Liver (tissue), 9 donors: Measurements from ENCODE around the gene NEBL. TPM values are rescaled to one million over a fixed set of nuclear protein-coding genes. Genes with fewer than 3 reads are reported as not detected.

Experiments used
- DNase-seq: peaks from one replicate; pipeline ENCODE4 v3.0.0-alpha.2; 2017; ENCODE audit warnings: low spot score
- H3K27ac ChIP-seq, 2 donors: one replicate each; pipeline ENCODE4 v1.7.0; 2013; ENCODE audit warnings: inconsistent platforms in 2 of 2, low read length in 2 of 2, control low read depth in 1 of 2, low read depth in 1 of 2, mild to moderate bottlenecking in 1 of 2
- H3K27me3 ChIP-seq, 4 donors: one replicate each; pipeline versions ENCODE4 v1.6.1 to v1.7.0; 2013; ENCODE audit warnings: low read length in 3 of 4, inconsistent platforms in 1 of 4, mild to moderate bottlenecking in 1 of 4, moderate library complexity in 1 of 4; ENCODE audit not compliant: control insufficient read depth in 4 of 4, insufficient read depth in 4 of 4
- H3K36me3 ChIP-seq, 4 donors: one replicate each; pipeline versions ENCODE4 v1.6.1 to v1.7.0; 2013; ENCODE audit warnings: low read length in 3 of 4, mild to moderate bottlenecking in 3 of 4, low read depth in 1 of 4, moderate library complexity in 1 of 4; ENCODE audit not compliant: control insufficient read depth in 4 of 4, insufficient read depth in 3 of 4
- H3K4me1 ChIP-seq, 4 donors: one replicate each; pipeline versions ENCODE4 v1.6.1 to v1.7.0; 2013; ENCODE audit warnings: low read length in 3 of 4, mild to moderate bottlenecking in 3 of 4, moderate library complexity in 1 of 4; ENCODE audit not compliant: control insufficient read depth in 4 of 4, insufficient read depth in 4 of 4
- H3K4me3 ChIP-seq, 3 donors: one replicate each; pipeline versions ENCODE4 v1.6.1 to v1.7.0; 2013; ENCODE audit warnings: low read length in 3 of 3, control low read depth in 1 of 3, low read depth in 1 of 3, mild to moderate bottlenecking in 1 of 3
- H3K9ac ChIP-seq, 2 donors: one replicate each; pipeline ENCODE4 v1.7.0; 2013; ENCODE audit warnings: low read length in 2 of 2, mild to moderate bottlenecking in 2 of 2, moderate library complexity in 2 of 2, control low read depth in 1 of 2, low read depth in 1 of 2
- H3K9me3 ChIP-seq, 4 donors: one replicate each; pipeline versions ENCODE4 v1.6.1 to v1.7.0; 2013; ENCODE audit warnings: low read length in 3 of 4; ENCODE audit not compliant: control insufficient read depth in 4 of 4
- ATF3 ChIP-seq: IDR thresholded peaks from 2 replicates; pipeline ENCODE4 v1.6.1; 2016; ENCODE audit warnings: antibody characterized with exemption
- EGR1 ChIP-seq, 2 donors: IDR thresholded peaks; 2 replicates each; pipeline ENCODE4 v1.6.1; 2016 to 2018; ENCODE audit warnings: antibody characterized with exemption in 2 of 2, low read depth in 2 of 2
- FOXA1 ChIP-seq: IDR thresholded peaks from 2 replicates; pipeline ENCODE4 v1.6.1; 2016; ENCODE audit warnings: antibody characterized with exemption
- FOXA2 ChIP-seq: IDR thresholded peaks from 2 replicates; pipeline ENCODE4 v1.6.1; 2016; ENCODE audit warnings: antibody characterized with exemption
- GABPA ChIP-seq, 2 donors: IDR thresholded peaks in 1 of 2; conservative IDR thresholded peaks in 1 of 2; 2 replicates each; pipeline ENCODE4 v1.6.1; 2016; ENCODE audit warnings: antibody characterized with exemption in 2 of 2, mild to moderate bottlenecking in 1 of 2, moderate library complexity in 1 of 2
- HNF4A ChIP-seq, 2 donors: conservative IDR thresholded peaks; 2 replicates each; pipeline ENCODE4 v1.6.1; 2016; ENCODE audit warnings: antibody characterized with exemption in 2 of 2, mild to moderate bottlenecking in 2 of 2
- HNF4G ChIP-seq: IDR thresholded peaks from 2 replicates; pipeline ENCODE4 v1.6.1; 2016; ENCODE audit warnings: antibody characterized with exemption
- JUND ChIP-seq, 2 donors: IDR thresholded peaks; 2 replicates each; pipeline ENCODE4 v1.6.1; 2016; ENCODE audit warnings: antibody characterized with exemption in 2 of 2
- NR2F2 ChIP-seq: IDR thresholded peaks from 2 replicates; pipeline ENCODE4 v1.6.1; 2016; ENCODE audit warnings: antibody characterized with exemption
- RAD21 ChIP-seq, 2 donors: IDR thresholded peaks; 2 replicates each; pipeline ENCODE4 v1.6.1; 2016; ENCODE audit warnings: antibody characterized with exemption in 2 of 2, mild to moderate bottlenecking in 2 of 2
- RXRA ChIP-seq, 2 donors: IDR thresholded peaks; 2 replicates each; pipeline ENCODE4 v1.6.1; 2017 to 2018; ENCODE audit warnings: antibody characterized with exemption in 2 of 2, mild to moderate bottlenecking in 1 of 2
- SP1 ChIP-seq: IDR thresholded peaks from 2 replicates; pipeline ENCODE4 v1.6.1; 2018; ENCODE audit warnings: antibody characterized with exemption, mild to moderate bottlenecking
- TAF1 ChIP-seq: conservative IDR thresholded peaks from 2 replicates; pipeline ENCODE4 v1.6.1; 2016; ENCODE audit warnings: antibody characterized with exemption, mild to moderate bottlenecking
- WGBS: extraction: QIAGEN DNeasy Blood & Tissue Kit; methylation state at CpG from one replicate; pipeline ENCODE4 v1.1.7; 2013; 5-methylcytosine and 5-hydroxymethylcytosine counted together
- polyA plus RNA-seq, 2 donors: library from polyadenylated mRNA; stranded (reverse) in 1 of 2; unstranded in 1 of 2; fragments of 200-250 nt in 1 of 2; fragments of >200 nt in 1 of 2; fragmentation: Nextera tagmentation in 1 of 2; extraction: Ambion mirVana in 1 of 2; gene quantifications; one replicate each; pipeline versions ENCODE4 v1.2.1 to v1.2.3, GENCODE V29; 2013 to 2015
- total RNA-seq, 2 donors: library from RNA; depleted of rRNA; stranded (reverse); fragments of >200 nt; gene quantifications; one replicate each; pipeline ENCODE4 v1.2.3, GENCODE V29; 2014
- TF ChIP-seq, protein P1 (sequence below): IDR thresholded peaks from 2 replicates; pipeline ENCODE4 v1.6.1; 2016; ENCODE audit warnings: antibody characterized with exemption
- TF ChIP-seq, protein P2 (sequence below): IDR thresholded peaks from 2 replicates; pipeline ENCODE4 v1.6.1; 2016; ENCODE audit warnings: antibody characterized with exemption
- TF ChIP-seq, protein P3 (sequence below): fragments of 150-350 bp; IDR thresholded peaks from 2 replicates; pipeline ENCODE4 v1.5.1; 2017; ENCODE audit warnings: improper control_type of control experiment, low read depth, low read length; ENCODE audit not compliant: missing input control
- donor health status: healthy.
- donor health status: healthy.
- donor health status: healthy.
- donor health status: healthy.
- donor health status: healthy.

Gene NEBL
- total and polyA plus RNA-seq, 4 donors, result 0.22 to 1.8 (median 0.81) TPM

- TF ChIP-seq ATF3, result no peak
- TF ChIP-seq, protein P1, sequence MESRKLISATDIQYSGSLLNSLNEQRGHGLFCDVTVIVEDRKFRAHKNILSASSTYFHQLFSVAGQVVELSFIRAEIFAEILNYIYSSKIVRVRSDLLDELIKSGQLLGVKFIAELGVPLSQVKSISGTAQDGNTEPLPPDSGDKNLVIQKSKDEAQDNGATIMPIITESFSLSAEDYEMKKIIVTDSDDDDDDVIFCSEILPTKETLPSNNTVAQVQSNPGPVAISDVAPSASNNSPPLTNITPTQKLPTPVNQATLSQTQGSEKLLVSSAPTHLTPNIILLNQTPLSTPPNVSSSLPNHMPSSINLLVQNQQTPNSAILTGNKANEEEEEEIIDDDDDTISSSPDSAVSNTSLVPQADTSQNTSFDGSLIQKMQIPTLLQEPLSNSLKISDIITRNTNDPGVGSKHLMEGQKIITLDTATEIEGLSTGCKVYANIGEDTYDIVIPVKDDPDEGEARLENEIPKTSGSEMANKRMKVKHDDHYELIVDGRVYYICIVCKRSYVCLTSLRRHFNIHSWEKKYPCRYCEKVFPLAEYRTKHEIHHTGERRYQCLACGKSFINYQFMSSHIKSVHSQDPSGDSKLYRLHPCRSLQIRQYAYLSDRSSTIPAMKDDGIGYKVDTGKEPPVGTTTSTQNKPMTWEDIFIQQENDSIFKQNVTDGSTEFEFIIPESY, result no peak
- TF ChIP-seq FOXA2, result no peak
- TF ChIP-seq SP1, result no peak
- no peak for TF ChIP-seq HNF4A (conservative IDR thresholded peaks at IDR 0.05)
- TF ChIP-seq, protein P2, sequence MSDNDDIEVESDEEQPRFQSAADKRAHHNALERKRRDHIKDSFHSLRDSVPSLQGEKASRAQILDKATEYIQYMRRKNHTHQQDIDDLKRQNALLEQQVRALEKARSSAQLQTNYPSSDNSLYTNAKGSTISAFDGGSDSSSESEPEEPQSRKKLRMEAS, result no peak
- TF ChIP-seq HNF4G, result no peak
- TF ChIP-seq NR2F2, result no peak
- no peak for TF ChIP-seq GABPA (IDR thresholded peaks at IDR 0.05 in 1 of 2, conservative IDR thresholded peaks at IDR 0.05 in 1 of 2)
- TF ChIP-seq, protein P3, sequence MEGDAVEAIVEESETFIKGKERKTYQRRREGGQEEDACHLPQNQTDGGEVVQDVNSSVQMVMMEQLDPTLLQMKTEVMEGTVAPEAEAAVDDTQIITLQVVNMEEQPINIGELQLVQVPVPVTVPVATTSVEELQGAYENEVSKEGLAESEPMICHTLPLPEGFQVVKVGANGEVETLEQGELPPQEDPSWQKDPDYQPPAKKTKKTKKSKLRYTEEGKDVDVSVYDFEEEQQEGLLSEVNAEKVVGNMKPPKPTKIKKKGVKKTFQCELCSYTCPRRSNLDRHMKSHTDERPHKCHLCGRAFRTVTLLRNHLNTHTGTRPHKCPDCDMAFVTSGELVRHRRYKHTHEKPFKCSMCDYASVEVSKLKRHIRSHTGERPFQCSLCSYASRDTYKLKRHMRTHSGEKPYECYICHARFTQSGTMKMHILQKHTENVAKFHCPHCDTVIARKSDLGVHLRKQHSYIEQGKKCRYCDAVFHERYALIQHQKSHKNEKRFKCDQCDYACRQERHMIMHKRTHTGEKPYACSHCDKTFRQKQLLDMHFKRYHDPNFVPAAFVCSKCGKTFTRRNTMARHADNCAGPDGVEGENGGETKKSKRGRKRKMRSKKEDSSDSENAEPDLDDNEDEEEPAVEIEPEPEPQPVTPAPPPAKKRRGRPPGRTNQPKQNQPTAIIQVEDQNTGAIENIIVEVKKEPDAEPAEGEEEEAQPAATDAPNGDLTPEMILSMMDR, result no peak
- no peak for TF ChIP-seq TAF1
- TF ChIP-seq RXRA (IDR thresholded peaks at IDR 0.05), result no peak
- TF ChIP-seq JUND (IDR thresholded peaks at IDR 0.05), result no peak
- no peak for TF ChIP-seq FOXA1
- no peak for TF ChIP-seq RAD21 (IDR thresholded peaks at IDR 0.05)
- Histone ChIP-seq H3K9me3 (no peaks in the 10 kb centered on the region), H3K9ac (no peak overlapping the region), H3K4me3 (no peak overlapping the region), H3K4me1 (no peaks in the 10 kb centered on the region), H3K27ac (no peak overlapping the region), H3K27me3 (no peaks in the 10 kb centered on the region), H3K36me3 (no peaks in the 10 kb centered on the region)
- no peak for DNase-seq
- 79% methylated on average over 7 of the region's 7 CpGs for WGBS
These were observed 19.6 kb downstream of the NEBL start for GRCh38 chr10:20877554-20877953.

DNA sequence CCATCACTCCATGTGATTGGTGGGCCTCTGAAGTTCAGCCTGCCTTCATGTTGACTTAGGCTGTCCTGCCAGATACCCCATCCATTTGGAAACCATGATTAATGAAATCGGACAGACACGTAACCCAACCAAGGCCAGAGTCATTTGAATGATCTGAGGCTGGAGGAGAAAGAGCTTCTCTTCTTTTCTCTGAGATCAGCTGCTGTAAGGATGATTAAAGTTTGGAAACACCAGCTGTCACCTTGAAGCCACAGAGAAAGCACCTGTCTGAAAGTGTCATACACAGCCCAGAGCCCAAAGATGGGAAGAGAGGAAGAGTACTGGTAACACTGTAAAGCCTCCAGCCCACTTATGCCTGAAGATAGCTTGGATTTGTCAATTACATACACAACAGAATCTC, 22.9 kb downstream of the NEBL start:
- Histone ChIP-seq H3K4me3 (no peak overlapping the region), H3K36me3 (no peaks in the 10 kb centered on the region), H3K9me3 (no peaks in the 10 kb centered on the region), H3K27ac (no peak overlapping the region), H3K9ac (no peak overlapping the region), H3K27me3 (no peaks in the 10 kb centered on the region), H3K4me1 (no peaks in the 10 kb centered on the region)
- 96% methylated on average over 2 of the region's 2 CpGs for WGBS
- no peak for TF ChIP-seq HNF4G
- TF ChIP-seq RAD21 (IDR thresholded peaks at IDR 0.05), result no peak
- no peak for TF ChIP-seq JUND (IDR thresholded peaks at IDR 0.05)
- no peak for TF ChIP-seq ATF3
- no peak for TF ChIP-seq HNF4A (conservative IDR thresholded peaks at IDR 0.05)
- no peak for TF ChIP-seq EGR1 (IDR thresholded peaks at IDR 0.05; ENCODE audit: low read depth in 2 of 2)
- no peak for TF ChIP-seq FOXA2
- TF ChIP-seq GABPA (IDR thresholded peaks at IDR 0.05 in 1 of 2, conservative IDR thresholded peaks at IDR 0.05 in 1 of 2), result no peak
- TF ChIP-seq TAF1, result no peak
- TF ChIP-seq, protein P2, result no peak
- TF ChIP-seq, protein P1, result no peak
- DNase-seq, result no peak
